ENCODE results near the gene FGF8.

GRCh38 chr10:101818119-101818871 lies 42.4 kb upstream of the FGF8 start, which contains the start of gene OGA:
- TF ChIP-seq GATA2 (IDR thresholded peaks at IDR 0.05; ENCODE audit: low read depth, low read length) (no peak), GATA3 (IDR thresholded peaks at IDR 0.05; ENCODE audit: low read depth, low read length) (no peak)
